ENCODE data around the gene JAG2.

JAG2 gene

GRCh38 chr14:105192866-105193731 lies 24.5 kb upstream of the JAG2 start:
- TF ChIP-seq CTCF (IDR thresholded peaks at IDR 0.05; ENCODE audit: low read depth, low read length), result no peak
- H3K4me3 ChIP-seq (ENCODE audit: low read depth, low read length), result no peak overlapping the region

- H3K4me3 ChIP-seq (ENCODE audit: low read depth, low read length), result no peak overlapping the region
- no peak for TF ChIP-seq CTCF (IDR thresholded peaks at IDR 0.05; ENCODE audit: low read depth, low read length)
These were observed 19.5 kb upstream of the JAG2 start for GRCh38 chr14:105187935-105188524.

GRCh38 chr14:105187116-105187515 lies 18.5 kb upstream of the JAG2 start:
- no peak for TF ChIP-seq CTCF (IDR thresholded peaks at IDR 0.05; ENCODE audit: low read depth, low read length)
- no peak overlapping the region for H3K4me3 ChIP-seq (ENCODE audit: low read depth, low read length)

GRCh38 chr14:105185973-105186372 lies 17.4 kb upstream of the JAG2 start:
- no peak overlapping the region for H3K4me3 ChIP-seq (ENCODE audit: low read depth, low read length)
- TF ChIP-seq CTCF (IDR thresholded peaks at IDR 0.05; ENCODE audit: low read depth, low read length), result no peak

- H3K4me3 ChIP-seq (ENCODE audit: low read depth, low read length), result no peak overlapping the region
- TF ChIP-seq CTCF (IDR thresholded peaks at IDR 0.05; ENCODE audit: low read depth, low read length), result no peak
These were observed 16.4 kb upstream of the JAG2 start for GRCh38 chr14:105185001-105185400.

- TF ChIP-seq CTCF (IDR thresholded peaks at IDR 0.05; ENCODE audit: low read depth, low read length), result no peak
- no peak overlapping the region for H3K4me3 ChIP-seq (ENCODE audit: low read depth, low read length)
These were observed 15.9 kb upstream of the JAG2 start for GRCh38 chr14:105184461-105184860.
